Esophagus mucosa (tissue), 1 donor: ENCODE data around the gene SRPK3. TPM values are rescaled to one million over a fixed set of nuclear protein-coding genes. Genes with fewer than 3 reads are reported as not detected.
A peak's percentile ranks its signal among the peaks of the same experiment; 100 is the strongest.

Experiments used
- ATAC-seq: fragments of 200-7000 bp; cut with Tn5 transposase; one replicate; pipeline ENCODE4 v1.9.1; 2020
- total RNA-seq: library from RNA; stranded (reverse); gene quantifications from one replicate; pipeline ENCODE4 v1.2.4, GENCODE V29; 2023
- donor health status: DM: yes; HTN: yes; CAD: no.

Gene SRPK3
- total RNA-seq, 1 donor from 2014 or later, result 0.12 TPM

DNA sequence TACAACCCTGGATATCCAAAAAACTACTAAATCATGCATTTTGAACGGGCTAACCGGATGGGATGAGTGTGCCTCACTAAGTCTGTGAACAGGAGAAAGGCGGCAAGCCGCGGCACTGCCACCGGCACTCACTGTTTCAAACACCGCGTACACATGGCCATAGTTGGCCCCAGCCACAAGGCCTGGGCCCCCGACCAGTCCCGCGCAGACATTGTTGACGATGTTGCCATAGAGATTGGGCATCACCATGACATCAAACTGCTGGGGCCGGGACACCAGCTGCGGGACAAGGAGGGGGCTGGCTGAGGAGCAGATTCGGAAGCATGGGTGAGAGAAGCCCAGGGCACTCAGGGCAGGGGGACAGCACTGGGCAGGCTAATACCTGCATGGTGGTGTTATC is 5.8 kb downstream of the SRPK3 start:
- ATAC-seq, result no peak

DNA sequence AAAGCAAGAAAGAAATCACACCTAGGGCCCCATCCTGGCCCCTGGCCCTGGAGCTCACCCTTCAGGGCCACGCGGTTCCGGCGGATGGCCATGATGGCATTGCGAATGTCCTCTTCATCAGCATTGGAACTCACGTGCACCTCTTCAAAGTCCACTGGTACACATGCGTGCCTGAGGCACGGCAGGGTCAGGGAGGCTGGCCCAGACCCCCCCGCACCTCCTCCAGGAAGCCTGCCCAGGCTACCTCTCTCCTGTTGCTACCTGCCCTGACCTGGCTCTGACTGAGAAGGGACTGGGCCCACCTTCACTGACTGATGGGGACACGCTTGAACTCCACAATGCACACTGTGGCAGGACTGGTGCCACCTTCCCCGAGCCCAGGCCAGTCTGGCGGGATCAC is 8.8 kb downstream of the SRPK3 start:
- no peak for ATAC-seq

GRCh38 chrX:153791104-153791852 is 10.4 kb downstream of the SRPK3 start:
- no peak for ATAC-seq

GRCh38 chrX:153792368-153792767 is 11.5 kb downstream of the SRPK3 start:
- ATAC-seq, result no peak

- no peak for ATAC-seq
Observed at GRCh38 chrX:153793291-153793690, 12.4 kb downstream of the SRPK3 start.

- peak; percentile 96 for ATAC-seq
Observed at GRCh38 chrX:153794018-153794896, 13.4 kb downstream of the SRPK3 start, which contains the start of the genes IDH3G and SSR4. Gene IDH3G, minus strand, starts transcription at chrX:153794375. Its CDS starts 49 bp downstream, at chrX:153794326. Gene SSR4, plus strand, starts transcription at chrX:153794668. Its CDS starts 20 bp downstream, at chrX:153794688.

DNA sequence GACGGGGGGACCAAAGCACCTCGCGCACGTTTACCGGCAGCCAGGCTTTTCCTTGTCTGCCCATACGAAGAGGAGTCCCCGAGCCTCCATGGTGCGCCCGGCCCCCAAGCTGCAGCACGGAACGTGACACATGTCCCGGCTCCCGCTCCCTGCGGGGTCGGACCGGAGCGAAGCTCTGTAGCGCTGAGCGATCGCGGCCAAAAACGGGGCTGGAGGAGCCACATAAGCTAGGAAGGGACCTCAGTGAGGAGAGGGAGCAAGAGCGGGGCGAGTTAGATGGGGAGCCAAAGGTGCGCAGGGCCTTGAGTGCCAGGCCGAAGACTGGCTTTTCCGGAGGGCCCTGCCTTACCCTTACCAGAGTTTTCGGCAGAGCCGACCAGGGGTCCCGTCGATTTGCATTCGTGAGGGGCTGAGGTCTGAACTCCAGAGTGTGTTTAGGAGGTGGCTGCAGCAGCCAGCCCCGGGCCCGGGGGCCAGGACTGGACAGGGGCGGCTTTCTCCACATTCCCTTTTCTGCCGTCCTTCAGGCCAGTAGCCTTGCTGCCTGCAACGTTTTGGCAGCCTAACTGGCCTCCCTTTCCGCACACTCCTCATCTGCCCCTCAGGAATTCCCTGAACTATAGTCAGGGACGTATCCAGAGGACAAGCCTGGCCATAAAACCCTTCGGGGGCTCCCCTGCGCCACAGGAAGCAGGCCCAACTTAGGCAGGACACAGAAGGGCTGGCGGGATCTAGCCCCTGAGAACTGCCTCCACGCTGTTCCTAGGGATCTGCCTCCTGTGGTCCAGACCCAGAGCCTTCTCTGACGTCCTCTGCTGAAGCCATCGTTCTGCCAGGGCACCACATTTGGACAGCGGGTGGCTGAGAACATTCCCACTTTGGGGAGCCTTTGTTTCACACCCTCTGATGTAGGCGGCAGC is 14.3 kb downstream of the SRPK3 start:
- peak; percentile 7 for ATAC-seq

DNA sequence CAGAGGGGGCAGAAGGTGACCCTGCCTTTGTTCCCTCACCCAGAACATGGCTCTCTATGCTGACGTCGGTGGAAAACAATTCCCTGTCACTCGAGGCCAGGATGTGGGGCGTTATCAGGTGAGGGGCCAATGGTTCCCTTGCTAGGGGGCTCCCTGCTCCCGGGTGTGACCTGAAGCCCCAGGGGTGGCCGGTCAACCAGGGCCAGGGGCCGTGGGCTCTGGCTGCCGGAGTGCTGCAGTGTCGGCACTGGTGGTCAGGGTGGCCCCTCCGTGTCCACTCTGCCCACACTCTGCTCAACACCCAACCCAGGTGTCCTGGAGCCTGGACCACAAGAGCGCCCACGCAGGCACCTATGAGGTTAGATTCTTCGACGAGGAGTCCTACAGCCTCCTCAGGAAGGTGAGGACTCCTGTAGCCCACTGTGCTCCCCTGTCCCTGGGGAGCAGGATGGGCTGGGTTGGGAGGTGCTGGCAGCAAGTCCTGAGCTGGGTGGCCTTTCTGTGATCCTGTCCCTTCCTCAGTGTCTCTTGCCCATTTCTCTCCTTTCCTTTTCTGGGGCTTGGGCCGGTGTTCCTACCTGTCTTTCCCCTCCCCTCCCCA is 16.7 kb downstream of the SRPK3 start:
- ATAC-seq, result no peak

DNA sequence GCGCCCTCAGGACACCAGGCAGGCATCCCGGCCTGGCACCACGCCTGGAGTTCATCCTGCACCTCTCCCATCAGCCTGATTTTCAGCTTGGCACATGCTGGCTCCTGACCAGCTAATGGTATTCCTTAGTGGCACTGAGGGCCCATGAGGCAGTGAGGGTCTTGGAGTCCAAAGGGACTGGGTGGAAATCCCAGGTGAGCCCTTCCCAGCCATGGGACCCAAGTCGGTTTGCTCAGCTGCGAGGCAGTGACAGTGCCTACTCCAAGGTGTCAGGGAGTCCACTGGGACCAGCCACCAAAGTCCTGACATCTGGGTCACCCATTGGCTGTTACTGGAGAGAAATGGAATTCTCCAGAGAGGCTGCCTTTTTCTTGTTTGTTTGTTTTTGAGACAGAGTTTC is 18.5 kb downstream of the SRPK3 start:
- no peak for ATAC-seq

GRCh38 chrX:153800177-153800722 is 19.4 kb downstream of the SRPK3 start:
- ATAC-seq, result no peak

- ATAC-seq, result no peak
Observed at GRCh38 chrX:153800746-153801145, 19.9 kb downstream of the SRPK3 start.

DNA sequence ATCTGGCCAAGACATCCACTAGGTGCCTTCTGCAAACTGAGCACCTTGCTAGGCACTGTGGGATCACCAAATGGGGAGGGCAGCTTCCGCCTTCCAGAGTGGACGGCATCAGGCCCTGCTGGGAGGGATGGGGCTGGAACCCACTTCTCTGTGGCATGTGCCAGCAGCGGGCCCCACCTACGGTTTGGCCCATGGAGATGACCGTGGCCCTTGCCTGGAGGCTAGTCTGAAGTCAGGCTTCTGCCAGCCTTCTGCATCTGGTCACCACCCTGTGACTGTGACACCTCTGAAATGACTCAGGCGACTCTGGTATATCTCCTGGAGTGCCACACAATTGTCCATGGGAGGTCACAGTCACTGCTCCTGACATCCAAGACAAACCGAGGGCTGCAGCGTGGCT is 20.8 kb downstream of the SRPK3 start:
- no peak for ATAC-seq

GRCh38 chrX:153802513-153803045 is 21.7 kb downstream of the SRPK3 start:
- no peak for ATAC-seq

DNA sequence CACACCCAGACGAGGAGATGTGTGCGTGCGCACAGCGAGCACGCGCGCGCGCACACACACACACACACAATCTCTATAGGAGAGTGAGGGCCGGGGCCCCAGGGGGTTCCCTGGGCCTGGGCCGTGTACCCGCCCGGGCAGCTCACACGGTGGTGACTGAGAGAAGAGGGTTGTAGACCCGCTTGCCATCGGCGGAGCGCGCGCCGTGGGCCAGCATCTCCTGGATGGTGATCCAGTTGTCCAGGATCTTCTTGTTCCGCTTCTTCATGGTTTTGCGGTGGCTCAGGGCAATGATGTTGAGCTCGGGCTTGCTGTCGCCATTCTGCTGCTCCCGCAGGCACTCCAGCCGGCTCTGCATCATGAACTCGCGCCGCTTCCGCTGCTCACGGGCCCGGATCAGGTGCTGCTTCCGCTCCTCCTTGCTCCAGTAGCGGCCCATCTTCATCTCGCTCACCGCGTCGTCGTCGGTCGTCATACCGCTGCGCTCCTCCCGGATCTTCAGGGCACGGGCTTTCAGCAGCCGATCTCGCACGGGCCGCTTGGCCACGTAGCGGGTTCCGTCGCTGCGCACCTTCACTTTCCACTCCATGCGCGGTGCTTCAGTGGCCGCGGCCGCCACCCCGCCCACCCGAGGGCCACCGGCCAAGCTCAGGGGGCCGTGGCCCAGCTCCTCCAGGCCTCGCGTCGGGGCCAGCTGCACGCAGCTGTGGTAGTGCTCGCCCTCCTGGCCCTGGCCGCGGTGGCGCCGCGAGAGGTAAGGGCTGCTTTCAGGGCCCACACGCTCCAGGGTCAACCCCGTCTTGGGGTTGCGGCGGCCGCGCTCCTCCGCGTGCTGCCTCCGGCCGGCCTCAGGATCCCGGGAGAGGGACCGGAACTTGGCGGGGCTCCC is 22.6 kb downstream of the SRPK3 start:
- no peak for ATAC-seq

DNA sequence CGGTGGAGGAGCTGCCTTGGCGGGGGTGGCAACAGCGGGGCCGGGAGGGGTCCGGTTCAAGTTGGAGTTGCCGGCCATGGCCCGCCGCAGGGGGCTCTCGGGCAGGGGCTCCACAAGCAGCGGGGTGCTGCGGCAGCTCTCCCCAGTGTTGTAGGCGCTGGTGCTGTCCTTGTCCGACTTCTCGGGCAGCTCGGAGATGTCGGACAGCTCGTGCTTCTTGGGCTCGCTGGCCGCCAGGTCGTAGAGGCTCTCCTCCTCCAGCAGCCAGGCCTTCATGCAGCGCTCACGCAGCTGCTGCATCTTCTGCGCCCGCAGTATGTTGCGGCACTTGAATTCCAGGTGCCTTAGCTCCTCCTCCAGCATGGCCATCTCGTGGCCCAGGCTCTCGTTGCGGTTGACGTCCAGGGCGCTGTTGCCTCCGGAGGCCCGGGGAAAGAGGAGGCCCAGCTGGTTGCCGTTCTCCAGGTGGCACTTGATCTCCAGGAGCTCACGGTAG is 23.3 kb downstream of the SRPK3 start:
- ATAC-seq, result no peak

DNA sequence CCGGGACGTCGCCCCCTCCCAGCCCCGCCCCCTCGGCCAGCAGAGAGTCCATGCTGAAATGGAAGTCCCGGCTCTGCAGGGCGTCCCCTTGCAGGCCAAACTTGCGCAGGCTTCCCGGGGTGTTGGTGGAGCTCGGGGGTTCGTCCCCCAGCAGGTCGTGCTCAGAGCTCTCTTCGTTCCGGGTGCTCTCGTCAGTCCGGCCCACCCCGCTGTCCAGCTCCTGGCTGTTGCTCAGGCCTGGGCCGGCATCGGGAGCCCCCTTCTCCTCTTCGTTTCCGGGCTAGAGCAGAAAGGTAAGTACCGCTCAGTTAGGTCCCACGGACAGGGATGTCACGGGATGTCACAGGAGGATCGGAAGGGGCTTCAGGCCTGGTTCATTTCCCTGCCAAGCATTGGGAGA is 23.8 kb downstream of the SRPK3 start:
- ATAC-seq, result no peak

- peak; percentile 82 for ATAC-seq
Observed at GRCh38 chrX:153805436-153805835, 24.6 kb downstream of the SRPK3 start.

DNA sequence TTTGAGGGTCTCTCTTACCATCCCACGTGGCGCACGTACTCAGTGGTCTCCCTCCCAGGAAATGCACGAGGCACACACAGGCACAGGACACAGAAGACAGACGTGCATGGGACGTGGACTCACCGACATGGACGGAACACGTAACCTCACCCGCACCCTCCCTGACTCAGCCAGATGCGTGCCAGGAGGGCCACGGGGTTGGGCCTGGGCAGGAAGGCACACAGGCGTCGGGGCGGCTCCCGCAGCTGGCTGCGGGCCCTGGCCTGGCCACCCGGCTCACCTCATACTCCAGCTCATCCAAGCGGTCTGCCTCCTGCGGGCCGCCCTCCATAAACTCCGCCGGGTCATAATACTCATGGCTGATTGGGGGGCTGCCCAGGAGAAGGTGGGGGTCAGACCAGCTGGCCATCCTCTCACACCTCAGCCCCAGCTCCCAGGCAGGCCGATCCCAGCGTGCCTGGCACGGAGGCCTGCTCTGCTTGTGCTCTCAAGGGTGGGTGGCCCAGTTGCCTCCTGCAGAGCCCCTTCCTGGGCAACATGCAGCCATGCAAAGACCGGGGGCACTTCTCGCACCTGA is 26.2 kb downstream of the SRPK3 start:
- peak; percentile 81 for ATAC-seq

DNA sequence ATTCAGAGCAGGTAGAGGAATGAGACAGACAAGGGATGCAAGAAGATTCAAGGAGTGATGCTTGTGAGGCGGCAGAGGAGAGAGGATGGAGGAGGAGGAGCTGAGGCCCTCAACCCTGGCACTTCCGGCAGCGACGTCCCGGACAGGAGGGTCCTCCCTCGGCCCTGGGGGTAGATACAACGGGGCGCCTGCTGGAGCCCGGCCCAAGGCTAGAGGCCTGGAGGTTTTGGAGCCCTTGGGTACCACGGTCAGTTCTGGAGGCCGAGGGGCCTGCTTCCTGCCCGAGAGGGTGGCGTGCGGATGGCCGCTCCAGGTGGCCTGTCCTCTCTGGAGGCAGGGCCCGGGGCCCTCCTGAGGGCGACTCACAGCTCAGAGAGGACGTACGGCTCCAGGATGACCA is 27.1 kb downstream of the SRPK3 start:
- ATAC-seq, result no peak

GRCh38 chrX:153812220-153812619 is 31.4 kb downstream of the SRPK3 start:
- no peak for ATAC-seq
